ENCODE data around the gene NR2F6. TPM values are rescaled to one million over a fixed set of nuclear protein-coding genes. Genes with fewer than 3 reads are reported as not detected.

The NR2F6 gene
- total RNA-seq, 4 donors from 2014 or later = 7.1 to 47.7 (median 10.7) TPM

DNA sequence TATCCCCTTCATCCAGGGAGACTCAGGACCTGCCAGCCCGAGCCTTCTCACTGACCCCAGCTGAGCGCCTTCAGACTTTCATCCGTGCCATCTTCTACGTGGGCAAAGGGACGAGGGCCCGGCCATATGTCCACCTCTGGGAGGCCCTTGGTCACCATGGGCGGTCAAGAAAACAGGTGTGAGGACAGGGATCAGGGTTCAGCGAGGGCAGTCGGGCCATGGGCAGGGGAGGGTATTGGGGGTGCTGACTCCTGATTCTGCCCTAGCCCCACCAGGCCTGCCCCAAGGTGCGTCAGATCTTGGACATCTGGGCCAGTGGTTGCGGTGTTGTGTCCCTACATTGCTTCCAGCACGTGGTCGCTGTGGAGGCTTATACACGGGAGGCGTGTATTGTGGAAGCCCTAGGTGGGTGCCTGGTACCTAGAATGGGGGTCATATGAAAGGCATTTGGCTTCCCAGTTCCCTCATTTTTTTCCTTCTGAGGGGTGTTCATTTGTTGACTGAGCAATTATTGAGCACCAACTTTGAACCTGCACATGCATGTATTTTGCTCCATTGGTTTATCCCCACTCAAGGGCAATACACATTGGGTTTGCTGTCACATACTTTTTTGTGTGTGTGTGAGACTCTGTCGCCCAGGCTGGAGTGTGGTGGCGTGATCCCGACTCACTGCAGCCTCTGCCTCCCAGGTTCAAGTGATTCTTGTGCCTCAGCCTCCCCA, 39.9 kb upstream of the NR2F6 start:
- no peak for TF ChIP-seq CTCF (IDR thresholded peaks at IDR 0.05; ENCODE audit: low read depth)

- no peak for TF ChIP-seq CTCF (IDR thresholded peaks at IDR 0.05; ENCODE audit: low read depth)
Measured at GRCh38 chr19:17283504-17283996, 37.8 kb upstream of the NR2F6 start.

DNA sequence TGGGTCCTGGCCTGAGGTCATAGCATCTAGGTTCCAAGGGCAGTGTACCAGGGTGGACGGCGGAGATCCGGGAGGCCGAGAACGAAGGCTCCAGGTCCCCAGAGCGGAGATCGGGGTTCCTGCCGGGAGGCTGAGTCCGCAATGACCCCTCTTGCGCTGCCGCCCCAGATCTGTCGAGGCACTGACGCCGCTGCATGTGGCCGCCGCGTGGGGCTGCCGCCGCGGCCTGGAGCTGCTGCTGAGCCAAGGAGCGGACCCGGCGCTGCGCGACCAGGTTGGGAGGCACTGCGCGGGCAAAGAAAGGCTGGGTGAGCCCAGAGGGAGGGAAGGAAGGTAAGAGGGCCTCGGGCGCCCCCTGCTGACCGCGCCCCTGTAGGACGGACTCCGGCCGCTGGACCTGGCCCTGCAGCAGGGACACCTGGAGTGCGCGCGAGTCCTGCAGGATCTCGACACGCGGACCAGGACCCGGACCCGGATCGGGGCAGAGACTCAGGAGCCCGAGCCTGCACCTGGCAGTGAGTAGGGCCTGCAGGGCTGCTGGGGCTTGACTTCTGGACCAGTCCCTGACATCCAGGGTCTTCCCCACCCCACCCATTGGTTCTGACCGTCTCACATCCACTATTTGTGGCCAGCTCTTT, 36.9 kb upstream of the NR2F6 start:
- no peak for TF ChIP-seq CTCF (IDR thresholded peaks at IDR 0.05; ENCODE audit: low read depth)

DNA sequence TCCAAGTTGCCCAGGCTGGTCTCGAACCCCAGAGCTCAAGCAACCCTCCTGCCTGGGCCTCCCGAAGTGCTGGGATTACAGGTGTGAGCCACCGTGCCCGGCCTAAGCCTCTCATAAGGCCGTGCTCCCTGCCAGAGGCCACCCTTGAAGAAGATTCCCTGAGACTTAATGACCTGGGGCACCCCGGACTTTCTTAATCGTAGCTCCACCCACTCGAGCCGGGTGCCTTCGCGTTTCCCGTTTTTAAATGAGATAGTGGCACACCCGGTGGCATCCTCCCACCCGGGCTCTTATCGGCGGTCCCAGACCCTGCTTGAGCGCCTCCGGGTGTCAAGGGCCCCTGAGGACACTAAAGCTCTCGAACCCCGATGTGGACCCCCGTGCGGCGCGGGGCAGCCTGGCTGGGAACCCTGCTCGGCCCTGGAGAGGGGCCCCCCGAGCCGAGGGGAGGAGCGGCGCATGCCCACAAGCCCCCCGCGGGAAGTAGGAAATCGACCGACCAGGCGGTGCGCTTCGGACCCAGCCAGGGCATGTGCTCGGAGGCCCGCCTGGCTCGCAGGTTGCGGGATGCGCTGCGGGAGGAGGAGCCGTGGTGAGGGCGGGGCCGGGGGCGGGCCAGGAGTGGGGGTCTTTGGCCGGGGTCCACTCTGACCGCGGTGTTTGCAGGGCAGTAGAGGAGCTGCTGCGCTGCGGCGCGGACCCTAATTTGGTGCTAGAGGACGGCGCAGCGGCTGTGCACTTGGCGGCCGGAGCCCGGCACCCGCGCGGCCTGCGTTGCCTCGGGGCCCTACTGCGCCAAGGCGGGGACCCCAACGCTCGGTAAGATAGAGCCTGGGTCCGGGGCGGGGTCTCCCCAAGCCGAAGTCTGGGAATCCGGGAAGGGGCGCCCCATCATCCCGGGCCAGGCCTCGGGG, 35.9 kb upstream of the NR2F6 start, which contains the start of gene ANKLE1:
Gene ANKLE1, plus strand, starts transcription at position 511 of the 914 bp plus-strand sequence. Its CDS starts 20 bp downstream, at position 531.
- no peak for TF ChIP-seq CTCF (IDR thresholded peaks at IDR 0.05; ENCODE audit: low read depth)

GRCh38 chr19:17279436-17279835, 33.7 kb upstream of the NR2F6 start:
- TF ChIP-seq CTCF (IDR thresholded peaks at IDR 0.05; ENCODE audit: low read depth) = no peak

DNA sequence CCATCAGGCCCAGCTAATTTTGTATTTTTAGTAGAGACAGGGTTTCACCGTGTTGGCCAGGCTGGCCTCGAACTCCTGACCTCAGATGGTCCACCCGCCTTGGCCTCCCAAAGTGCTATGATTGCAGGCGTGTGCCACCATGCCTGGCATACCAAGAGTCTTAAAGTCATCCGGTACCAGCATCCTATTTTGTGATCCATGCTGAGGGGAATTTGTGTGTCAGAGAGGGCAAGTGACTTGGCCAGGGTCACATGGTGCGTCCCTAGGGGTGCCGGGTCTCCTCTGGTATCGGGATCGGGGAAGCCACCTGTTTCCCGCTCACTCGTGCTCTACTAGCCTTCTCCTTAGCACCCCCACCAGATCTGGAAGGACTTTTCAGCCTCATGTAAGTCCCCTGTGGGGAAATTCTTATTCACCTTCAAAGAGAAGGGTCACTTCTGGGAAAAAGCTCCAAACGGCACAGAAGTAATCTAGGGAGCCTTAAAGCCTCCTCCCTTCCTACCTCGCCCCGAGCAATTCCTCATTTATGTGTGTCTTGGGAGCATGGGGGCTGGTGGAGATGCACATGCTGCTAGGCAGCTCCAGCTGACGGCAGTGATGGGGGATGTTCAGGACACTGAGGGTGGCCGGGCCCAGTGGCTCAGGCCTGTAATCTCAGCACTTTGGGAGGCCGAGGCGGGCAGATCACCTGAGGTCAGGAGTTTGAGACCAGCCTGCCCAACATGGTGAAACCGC, 29.9 kb upstream of the NR2F6 start:
- TF ChIP-seq CTCF (IDR thresholded peaks at IDR 0.05; ENCODE audit: low read depth) = no peak
